Natural killer cell (primary cell): ENCODE results near the gene NDRG2. TPM values are rescaled to one million over a fixed set of nuclear protein-coding genes. Genes with fewer than 3 reads are reported as not detected.

Experiments
- ATAC-seq, 3 donors: fragments of 150-1000 bp in 2 of 3; fragments of 200-7000 bp in 1 of 3; cut with Tn5 transposase; 1 replicate in 1 of 3; 2 replicates in 2 of 3; pipeline ENCODE4 v1.10.0; 2021; ENCODE audit warnings: mild to moderate bottlenecking in 2 of 3, moderate library complexity in 2 of 3
- DNase-seq, 2 donors: peaks; one replicate each; pipeline versions ENCODE4 v3.0.0 to v3.0.0-alpha.2; 2013 to 2021; ENCODE audit warnings: mixed read lengths in 1 of 2
- H3K27ac ChIP-seq: one replicate; pipeline ENCODE4 v1.5.1; 2013; ENCODE audit warnings: mild to moderate bottlenecking, low read length
- H3K27me3 ChIP-seq: one replicate; pipeline ENCODE4 v1.6.1; 2013; ENCODE audit warnings: low read length; ENCODE audit not compliant: control insufficient read depth, insufficient read depth
- H3K36me3 ChIP-seq: one replicate; pipeline ENCODE4 v1.6.1; 2013; ENCODE audit warnings: low read length; ENCODE audit not compliant: control insufficient read depth, insufficient read depth
- H3K4me1 ChIP-seq: one replicate; pipeline ENCODE4 v1.6.1; 2013; ENCODE audit warnings: low read length; ENCODE audit not compliant: control insufficient read depth, insufficient read depth
- H3K4me3 ChIP-seq: one replicate; pipeline ENCODE4 v1.5.1; 2013; ENCODE audit warnings: low read length
- H3K9me3 ChIP-seq: one replicate; pipeline ENCODE4 v1.6.1; 2013; ENCODE audit warnings: low read length; ENCODE audit not compliant: control insufficient read depth, insufficient read depth
- H3K27ac Mint-ChIP-seq, 2 donors: one replicate each; pipeline ENCODE4 v1.8.0; 2022; ENCODE audit warnings: mild to moderate bottlenecking in 2 of 2, mixed read lengths in 2 of 2, moderate library complexity in 1 of 2
- H3K27me3 Mint-ChIP-seq, 2 donors: one replicate each; pipeline ENCODE4 v1.8.0; 2022; ENCODE audit warnings: low read depth in 2 of 2, mixed read lengths in 2 of 2
- H3K36me3 Mint-ChIP-seq: one replicate; pipeline ENCODE4 v1.8.0; 2022; ENCODE audit warnings: mixed read lengths
- H3K4me1 Mint-ChIP-seq, 2 donors: one replicate each; pipeline ENCODE4 v1.8.0; 2022; ENCODE audit warnings: mixed read lengths in 2 of 2
- H3K4me3 Mint-ChIP-seq: one replicate; pipeline ENCODE4 v1.8.0; 2022; ENCODE audit warnings: mild to moderate bottlenecking, moderate library complexity, mixed read lengths
- H3K9me3 Mint-ChIP-seq, 2 donors: one replicate each; pipeline ENCODE4 v1.8.0; 2022; ENCODE audit warnings: mixed read lengths in 2 of 2
- CTCF ChIP-seq: fragments of 200-600 bp; IDR thresholded peaks from one replicate; pipeline ENCODE4 v1.8.0; 2022; ENCODE audit warnings: antibody characterized with exemption
- WGBS: methylation state at CpG from one replicate; pipeline ENCODE4 v1.1.7; 2013; ENCODE audit warnings: missing lambda C conversion rate; ENCODE audit not compliant: insufficient coverage; 5-methylcytosine and 5-hydroxymethylcytosine counted together
- intact Hi-C: fragments of 100-400 bp; cut with micrococcal nuclease; formaldehyde crosslinking; loops from one replicate; pipeline ENCODE4 v1.14.2; 2022
- total RNA-seq, 4 donors: library from RNA; stranded (reverse); fragments of 120-200 nt in 1 of 4; gene quantifications; one replicate each; pipeline versions ENCODE4 v1.2.3 to v1.2.4, GENCODE V29; 2013 to 2022

Gene NDRG2
- total RNA-seq, 3 donors from 2014 or later (not counting 1 experiment from before 2014, with no cell fraction given): 11.2 to 14.6 (median 13.6) TPM

DNA sequence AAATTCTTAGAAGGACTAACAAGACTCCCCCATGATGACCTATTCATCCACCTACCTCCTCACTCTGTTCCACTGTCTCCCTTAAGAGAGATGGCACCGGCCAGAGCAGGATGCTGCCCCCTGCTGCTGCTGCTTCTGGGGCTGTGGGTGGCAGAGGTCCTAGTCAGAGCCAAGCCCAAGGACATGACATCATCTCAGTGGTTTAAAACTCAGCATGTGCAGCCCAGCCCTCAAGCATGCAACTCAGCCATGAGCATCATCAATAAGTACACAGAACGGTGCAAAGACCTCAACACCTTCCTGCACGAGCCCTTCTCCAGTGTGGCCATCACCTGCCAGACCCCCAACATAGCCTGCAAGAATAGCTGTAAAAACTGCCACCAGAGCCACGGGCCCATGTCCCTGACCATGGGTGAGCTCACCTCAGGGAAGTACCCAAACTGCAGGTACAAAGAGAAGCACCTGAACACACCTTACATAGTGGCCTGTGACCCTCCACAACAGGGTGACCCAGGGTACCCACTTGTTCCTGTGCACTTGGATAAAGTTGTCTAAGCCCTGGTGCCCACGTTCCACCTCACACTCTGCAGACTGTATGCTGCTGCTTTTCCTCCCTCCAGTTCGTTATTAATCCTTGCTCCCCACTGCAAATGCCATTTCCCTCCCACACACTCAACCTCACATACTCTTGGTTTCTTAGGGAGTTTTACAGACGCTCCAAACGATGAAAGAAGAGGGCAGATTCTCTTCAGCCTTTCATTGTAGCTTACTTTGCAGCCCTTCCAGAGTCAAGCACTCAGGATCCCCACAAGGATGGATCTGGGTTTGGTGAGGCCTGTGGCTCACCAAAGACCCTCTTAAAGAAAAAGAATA lies 33.2 kb upstream of the NDRG2 start, which contains the start of gene RNASE8:
Gene RNASE8, plus strand, starts transcription at position 20 of the 873 bp plus-strand sequence. Its CDS starts 71 bp downstream, at position 91.
- H3K9me3 Mint-ChIP-seq: no peaks in the 10 kb centered on the region
- H3K4me1 ChIP-seq: no peaks in the 10 kb centered on the region
- no peaks in the 10 kb centered on the region for H3K9me3 ChIP-seq
- 87% methylated on average over 8 of the region's 8 CpGs for WGBS
- H3K4me1 Mint-ChIP-seq: no peaks in the 10 kb centered on the region
- intact Hi-C loops: no loop called here
- H3K27ac ChIP-seq: no peak within 1 kb of the TSS
- peak in 2 of 3 donors; percentile 30 to 41 for ATAC-seq
- no peak for TF ChIP-seq CTCF
- H3K36me3 Mint-ChIP-seq: no peaks in the 10 kb centered on the region
- H3K27me3 Mint-ChIP-seq: peaks cover 23 to 29% of the 10 kb centered on the region in 2 donors
- H3K27ac Mint-ChIP-seq: no peak within 1 kb of the TSS
- H3K4me3 Mint-ChIP-seq: no peak within 1 kb of the TSS
- no peaks in the 10 kb centered on the region for H3K36me3 ChIP-seq
- H3K27me3 ChIP-seq: no peaks in the 10 kb centered on the region
- no peak within 1 kb of the TSS for H3K4me3 ChIP-seq
- DNase-seq: no peak

- ATAC-seq (no peak), DNase-seq (no peak)
- intact Hi-C loops: no loop called here
- Histone ChIP-seq H3K4me3 (no peak overlapping the region), H3K27ac (no peak overlapping the region), H3K4me1 (no peaks in the 10 kb centered on the region), H3K36me3 (no peaks in the 10 kb centered on the region), H3K9me3 (no peaks in the 10 kb centered on the region), H3K27me3 (no peaks in the 10 kb centered on the region)
- Mint-ChIP-seq H3K4me1 (no peaks in the 10 kb centered on the region), H3K4me3 (no peak overlapping the region), H3K27ac (no peak overlapping the region), H3K9me3 (no peaks in the 10 kb centered on the region), H3K27me3 (peaks cover 18 to 24% of the 10 kb centered on the region in 2 donors), H3K36me3 (no peaks in the 10 kb centered on the region)
- TF ChIP-seq CTCF: no peak
- 84% methylated on average over 6 of the region's 10 CpGs for WGBS
These were observed 31.8 kb upstream of the NDRG2 start for GRCh38 chr14:21056520-21057163.

DNA sequence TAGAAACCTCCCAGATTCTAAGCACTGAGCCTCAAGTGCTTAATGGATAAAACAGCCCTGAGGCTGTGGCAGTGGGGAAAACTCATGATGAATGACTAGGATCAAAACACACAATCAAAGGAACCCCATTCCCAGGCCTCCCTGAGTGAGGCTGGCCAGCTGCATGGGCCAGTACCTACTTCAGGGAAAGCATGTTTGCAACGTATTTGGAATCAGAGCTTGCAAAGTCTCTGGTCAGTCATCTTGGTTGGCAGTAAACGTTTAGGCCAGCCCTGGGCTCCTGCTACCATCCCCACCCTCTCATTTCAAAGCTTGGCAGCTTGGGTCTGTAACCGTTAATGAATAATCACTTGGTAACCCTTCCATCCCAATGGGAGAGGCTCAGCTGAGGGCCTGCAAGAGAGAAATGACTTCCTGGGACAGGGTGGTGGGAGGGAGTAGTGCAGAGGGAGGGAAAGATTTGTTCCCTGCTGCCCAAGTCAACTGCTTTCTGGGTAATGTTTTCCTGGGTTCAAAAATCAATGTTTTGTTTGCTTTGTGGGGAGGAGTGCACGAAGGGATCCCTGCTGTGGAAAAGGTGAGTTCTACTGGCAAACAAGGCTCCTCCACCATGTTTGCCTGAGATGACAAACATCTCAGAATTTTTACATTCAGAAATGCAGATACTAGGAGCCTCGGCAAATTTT lies 30.7 kb upstream of the NDRG2 start:
- intact Hi-C loops: no loop called here
- H3K36me3 ChIP-seq: no peaks in the 10 kb centered on the region
- no peaks in the 10 kb centered on the region for H3K9me3 ChIP-seq
- no peak for TF ChIP-seq CTCF
- H3K4me3 Mint-ChIP-seq: no peak overlapping the region
- no peaks in the 10 kb centered on the region for H3K4me1 ChIP-seq
- no peak overlapping the region for H3K27ac Mint-ChIP-seq
- ATAC-seq (no peak), DNase-seq (no peak)
- H3K4me3 ChIP-seq: no peak overlapping the region
- no peaks in the 10 kb centered on the region for H3K36me3 Mint-ChIP-seq
- no peak overlapping the region for H3K27ac ChIP-seq
- no peaks in the 10 kb centered on the region for H3K4me1 Mint-ChIP-seq
- 77% methylated on average over 5 of the region's 5 CpGs for WGBS
- H3K27me3 ChIP-seq: no peaks in the 10 kb centered on the region
- H3K9me3 Mint-ChIP-seq: no peaks in the 10 kb centered on the region
- H3K27me3 Mint-ChIP-seq: peaks cover 10 to 17% of the 10 kb centered on the region in 2 donors
